Umbilical cord (tissue), 2 donors: ENCODE data around the gene SDCBP2. TPM values are rescaled to one million over a fixed set of nuclear protein-coding genes. Genes with fewer than 3 reads are reported as not detected.

Experiments used
- DNase-seq: peaks from one replicate; pipeline ENCODE4 v3.0.0-alpha.2; 2015; ENCODE audit warnings: low spot score
- total RNA-seq: library from RNA; depleted of rRNA; stranded (reverse); fragments of >200 nt; gene quantifications from one replicate; pipeline ENCODE4 v1.2.3, GENCODE V29; 2014; ENCODE audit warnings: low replicate concordance; ENCODE audit not compliant: insufficient read depth

SDCBP2 gene
- total RNA-seq, 1 donor from 2014 or later = 7.9 TPM

GRCh38 chr20:1331101-1331500, 2.2 kb upstream of the SDCBP2 start:
- DNase-seq = no peak

- DNase-seq = no peak
These were observed 1.3 kb upstream of the SDCBP2 start for GRCh38 chr20:1330075-1330830.

- no peak for DNase-seq
These were observed 886 bp downstream of the SDCBP2 start for GRCh38 chr20:1327827-1328679.

DNA sequence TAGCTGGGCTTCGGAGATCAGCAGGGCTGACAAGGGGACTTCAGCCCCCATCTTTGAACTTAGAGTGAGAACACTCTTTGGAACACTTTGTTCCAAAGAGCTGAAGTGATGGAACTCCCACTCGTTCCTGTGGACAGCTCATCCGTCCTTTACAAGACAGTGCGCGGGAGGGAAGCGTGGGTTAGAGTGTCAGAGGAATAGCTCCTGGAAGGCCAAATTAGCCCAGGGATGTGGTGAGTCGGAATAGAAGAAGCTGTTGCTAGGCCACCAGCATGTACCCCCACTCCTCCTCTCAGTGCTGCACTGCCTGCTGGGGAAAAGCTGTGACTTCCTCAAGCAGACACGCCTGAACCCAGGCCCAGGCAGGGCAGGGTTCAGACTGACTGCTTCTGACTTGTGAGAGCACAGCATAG, 1.7 kb downstream of the SDCBP2 start:
- no peak for DNase-seq

GRCh38 chr20:1326031-1326930, 2.7 kb downstream of the SDCBP2 start:
- DNase-seq = no peak

- peak; percentile 99 for DNase-seq
These were observed 3.5 kb downstream of the SDCBP2 start for GRCh38 chr20:1325173-1326030.

GRCh38 chr20:1324598-1325172, 4.3 kb downstream of the SDCBP2 start:
- no peak for DNase-seq

DNA sequence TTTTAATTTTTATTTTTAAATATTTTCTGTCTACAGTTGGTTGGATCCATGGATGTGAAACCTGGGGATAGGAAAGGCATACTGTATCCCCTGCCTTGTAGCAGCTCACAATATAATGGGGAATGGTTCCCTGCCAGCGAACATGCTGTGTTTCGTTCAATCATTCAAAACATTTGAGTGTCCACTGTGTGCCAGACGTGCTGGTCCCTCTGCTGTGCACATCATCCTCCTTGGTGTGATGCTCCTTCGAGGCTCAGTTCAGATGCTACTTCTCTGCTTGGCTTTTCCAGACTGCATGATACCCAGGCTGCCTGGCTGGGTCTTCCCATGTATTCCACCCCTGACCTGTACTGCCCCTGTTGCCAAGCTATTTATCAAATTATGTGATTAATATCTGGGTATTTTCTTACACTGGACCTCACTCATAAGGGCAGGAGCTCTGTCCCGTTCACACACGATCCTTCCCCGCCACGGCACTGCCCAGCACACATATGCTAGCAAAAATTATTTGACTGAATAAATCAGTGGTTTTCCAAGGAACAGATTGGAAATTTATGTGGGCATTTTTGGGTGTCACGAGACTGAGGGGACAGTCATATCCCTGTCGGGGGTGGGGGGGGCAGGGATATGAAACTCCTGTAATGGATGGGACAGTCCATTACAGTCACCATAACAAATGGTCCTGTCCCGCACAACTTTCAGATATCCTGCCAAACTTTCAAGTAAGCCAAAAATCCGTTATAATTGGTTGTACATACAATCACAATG, 4.9 kb downstream of the SDCBP2 start:
- DNase-seq = no peak

DNA sequence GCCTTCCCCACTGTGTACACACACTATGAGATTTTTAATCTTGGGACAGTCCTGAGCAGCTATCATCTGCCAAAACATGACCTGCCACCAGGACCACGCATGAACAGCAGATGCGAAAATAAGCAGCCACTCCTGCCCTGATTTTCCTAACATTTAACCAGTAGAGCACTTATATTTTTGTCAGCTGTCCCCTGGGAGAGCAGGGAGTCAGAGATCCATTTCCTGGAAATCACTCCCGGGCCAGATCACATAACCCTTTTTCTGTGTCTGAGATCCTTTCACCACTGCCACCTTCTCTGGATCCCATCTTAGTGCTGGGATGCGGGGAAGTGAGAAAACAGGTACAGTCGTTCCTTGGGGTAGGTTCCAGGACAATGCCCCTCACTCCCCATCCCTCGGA, 5.7 kb downstream of the SDCBP2 start:
- DNase-seq = no peak

- DNase-seq = peak; percentile 56
These were observed 6.3 kb downstream of the SDCBP2 start for GRCh38 chr20:1322511-1323245.

DNA sequence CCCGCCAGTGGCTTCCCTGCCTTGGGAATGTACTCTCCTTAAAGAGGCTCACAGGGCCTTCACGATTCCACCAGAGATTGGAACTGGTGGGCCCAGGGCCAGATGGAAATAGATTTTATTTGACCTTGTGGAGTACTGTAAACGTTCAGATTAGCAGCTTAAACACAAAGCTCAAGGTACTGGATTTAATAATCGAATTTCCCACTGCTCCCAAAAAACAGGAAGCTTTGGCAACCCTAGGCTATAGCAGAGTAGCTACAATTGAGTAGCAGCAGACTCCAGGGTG, 7.3 kb downstream of the SDCBP2 start:
- DNase-seq = no peak

GRCh38 chr20:1320902-1321653, 7.9 kb downstream of the SDCBP2 start:
- DNase-seq = no peak

DNA sequence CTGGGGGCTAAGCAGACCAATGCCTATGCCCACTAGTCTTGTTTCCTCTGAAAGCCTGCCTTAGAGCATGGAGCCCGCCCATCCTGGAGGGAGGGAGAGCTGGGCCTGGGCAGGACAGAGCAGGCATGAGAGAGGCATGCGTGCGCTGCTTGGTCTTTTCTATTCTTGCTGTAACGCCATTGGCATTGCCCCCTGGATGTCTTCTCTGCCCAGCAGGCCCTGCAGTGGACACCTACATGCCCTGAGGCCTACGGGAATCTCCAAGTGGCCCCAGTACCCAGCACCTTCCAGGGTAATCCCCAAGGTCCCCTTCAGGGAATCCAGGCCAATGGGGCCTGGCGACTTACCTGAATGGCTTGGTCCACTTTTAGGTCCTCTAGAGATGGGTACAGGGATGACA, 8.9 kb downstream of the SDCBP2 start:
- no peak for DNase-seq

DNA sequence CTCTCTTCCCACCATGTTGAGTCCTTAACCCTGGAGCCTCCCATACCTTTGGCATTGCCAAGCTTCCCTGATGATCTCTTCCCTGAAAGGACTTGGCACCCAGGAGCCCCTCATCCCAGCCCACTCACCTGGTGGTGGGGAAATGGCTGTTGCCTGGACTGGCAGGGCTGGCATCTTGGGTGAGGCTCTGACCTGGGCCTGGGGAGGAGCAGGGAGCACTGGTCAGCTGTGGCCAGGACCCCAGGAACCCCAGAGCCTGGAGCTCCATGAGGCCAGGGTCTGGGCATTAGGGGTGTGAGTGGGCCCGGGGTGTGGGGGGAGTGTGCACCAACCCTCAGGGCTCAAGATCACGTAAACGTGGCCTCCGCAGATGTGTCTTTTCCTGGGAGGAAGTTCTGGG, 9.5 kb downstream of the SDCBP2 start:
- no peak for DNase-seq

DNA sequence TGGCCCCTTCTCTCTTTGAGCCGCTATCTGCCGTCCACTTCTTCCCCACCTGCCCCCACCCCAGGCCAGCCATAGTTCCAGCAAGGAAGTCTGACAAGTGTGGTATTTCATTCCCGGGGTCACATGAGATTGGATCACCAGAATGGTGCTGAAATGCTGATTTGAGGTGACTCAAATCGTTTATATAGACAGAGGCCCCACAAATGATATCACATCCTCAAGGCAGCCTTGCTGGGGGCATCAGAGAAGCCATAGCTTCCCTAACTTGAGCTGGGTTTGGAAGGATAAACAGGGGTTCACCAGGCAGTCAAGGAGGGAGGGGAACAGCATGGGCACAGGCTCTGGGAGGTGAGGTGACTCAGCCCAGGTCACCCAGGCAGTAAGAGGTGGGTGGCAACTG, 9.9 kb downstream of the SDCBP2 start:
- no peak for DNase-seq

DNA sequence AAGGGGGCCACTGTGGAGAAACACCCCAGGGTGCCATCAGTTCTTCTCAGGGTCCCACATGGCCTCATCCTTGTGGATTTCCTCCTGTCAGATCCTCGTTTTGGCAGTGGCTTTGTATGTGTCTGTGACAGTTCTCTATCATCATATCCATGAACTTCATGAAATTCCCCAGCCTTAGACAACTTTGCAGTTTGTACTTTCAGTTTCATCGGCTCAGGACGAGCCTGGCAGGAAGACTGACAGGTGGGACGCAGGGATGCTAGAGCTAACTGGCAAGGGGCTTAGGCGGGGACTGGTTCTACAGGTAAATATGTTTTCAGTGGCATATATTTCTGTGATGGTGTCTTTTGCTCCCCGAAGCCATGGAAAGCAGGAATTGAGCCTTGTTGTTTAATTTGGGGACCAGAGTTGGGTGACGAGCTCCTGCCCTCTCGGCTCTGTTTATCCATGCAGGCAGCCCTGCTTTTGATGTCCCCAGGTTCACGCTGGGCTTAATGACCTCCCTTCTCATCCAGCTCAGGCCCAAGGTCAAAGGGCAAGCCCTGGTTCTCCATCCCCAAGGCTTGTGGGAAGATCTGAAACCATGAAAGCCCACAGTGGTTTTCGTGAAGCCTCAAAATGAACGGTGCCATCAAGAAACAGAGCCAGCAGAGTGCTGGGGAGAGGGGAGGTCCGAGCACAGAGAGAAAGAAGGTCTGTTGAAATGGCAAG, 11.2 kb downstream of the SDCBP2 start:
- no peak for DNase-seq

GRCh38 chr20:1315804-1316203, 13.1 kb downstream of the SDCBP2 start:
- DNase-seq = no peak
